SK-N-SH treated with all-trans-retinoic acid at 6 μM for 48 hours (cell line): ENCODE results near the gene TGFBR3.

Source experiments
- ATAC-seq: fragments of 200-7000 bp; cut with Tn5 transposase; 3 replicates; pipeline ENCODE4 v1.9.1; 2020; ENCODE audit warnings: mild to moderate bottlenecking, moderate library complexity
- ARNTL ChIP-seq: fragments of 450-650 bp; formaldehyde crosslinking; IDR thresholded peaks from 2 replicates; pipeline ENCODE4 v1.5.0; 2020; ENCODE audit warnings: low read depth, mild to moderate bottlenecking, moderate library complexity, borderline replicate concordance
- BACH2 ChIP-seq: fragments of 250-450 bp; sonication (Bioruptor Pico); IDR thresholded peaks from 2 replicates; pipeline ENCODE4 v1.9.0; 2021; ENCODE audit warnings: mild to moderate bottlenecking, borderline replicate concordance
- CSDC2 ChIP-seq: fragments of 250-450 bp; sonication (Bioruptor Pico); IDR thresholded peaks from 2 replicates; pipeline ENCODE4 v1.5.0; 2020; ENCODE audit warnings: mild to moderate bottlenecking, moderate library complexity
- OSR1 ChIP-seq: fragments of 250-450 bp; sonication (Bioruptor Pico); IDR thresholded peaks from 2 replicates; pipeline ENCODE4 v1.8.0; 2022; ENCODE audit warnings: moderate library complexity, mild to moderate bottlenecking, inconsistent platforms
- POU6F1 ChIP-seq: fragments of 250-450 bp; sonication (Bioruptor Pico); IDR thresholded peaks from 2 replicates; pipeline ENCODE4 v1.8.0; 2021; ENCODE audit warnings: low read depth, mild to moderate bottlenecking, moderate library complexity, borderline replicate concordance
- SNAI2 ChIP-seq: fragments of 250-450 bp; sonication (Bioruptor Pico); IDR thresholded peaks from 2 replicates; pipeline ENCODE4 v1.5.0; 2020; ENCODE audit warnings: mild to moderate bottlenecking, moderate library complexity
- TCF4 ChIP-seq: fragments of 250-450 bp; sonication (Bioruptor Pico); IDR thresholded peaks from 2 replicates; pipeline ENCODE4 v1.8.0; 2021; ENCODE audit warnings: mild to moderate bottlenecking, moderate library complexity, borderline replicate concordance
- TOX ChIP-seq: fragments of 250-450 bp; sonication (Bioruptor Pico); IDR thresholded peaks from 2 replicates; pipeline ENCODE4 v1.8.0; 2021; ENCODE audit warnings: mild to moderate bottlenecking, moderate library complexity, borderline replicate concordance
- ZC3H10 ChIP-seq: fragments of 250-450 bp; sonication (Bioruptor Pico); IDR thresholded peaks from 2 replicates; pipeline ENCODE4 v1.5.1; 2021; ENCODE audit warnings: mild to moderate bottlenecking, moderate library complexity
- ZFP3 ChIP-seq: fragments of 250-450 bp; sonication (Bioruptor Pico); IDR thresholded peaks from 2 replicates; pipeline ENCODE4 v1.5.0; 2020; ENCODE audit warnings: mild to moderate bottlenecking, moderate library complexity
- ZFP30 ChIP-seq: fragments of 450-650 bp; formaldehyde crosslinking; IDR thresholded peaks from 2 replicates; pipeline ENCODE4 v1.5.0; 2022; ENCODE audit warnings: mild to moderate bottlenecking, moderate library complexity
- ZNF565 ChIP-seq: fragments of 450-650 bp; formaldehyde crosslinking; conservative IDR thresholded peaks from 2 replicates; pipeline ENCODE4 v1.5.0; 2020; ENCODE audit warnings: low read depth, mild to moderate bottlenecking, moderate library complexity
- TF ChIP-seq, protein P1 (sequence below): fragments of 250-450 bp; sonication (Bioruptor Pico); IDR thresholded peaks from 2 replicates; pipeline ENCODE4 v1.8.0; 2020; ENCODE audit warnings: mild to moderate bottlenecking, moderate library complexity, borderline replicate concordance
- TF ChIP-seq, protein P2 (sequence below): fragments of 250-450 bp; sonication (Bioruptor Pico); IDR thresholded peaks from 2 replicates; pipeline ENCODE4 v1.5.0; 2020; ENCODE audit warnings: mild to moderate bottlenecking, moderate library complexity

Gene TGFBR3

DNA sequence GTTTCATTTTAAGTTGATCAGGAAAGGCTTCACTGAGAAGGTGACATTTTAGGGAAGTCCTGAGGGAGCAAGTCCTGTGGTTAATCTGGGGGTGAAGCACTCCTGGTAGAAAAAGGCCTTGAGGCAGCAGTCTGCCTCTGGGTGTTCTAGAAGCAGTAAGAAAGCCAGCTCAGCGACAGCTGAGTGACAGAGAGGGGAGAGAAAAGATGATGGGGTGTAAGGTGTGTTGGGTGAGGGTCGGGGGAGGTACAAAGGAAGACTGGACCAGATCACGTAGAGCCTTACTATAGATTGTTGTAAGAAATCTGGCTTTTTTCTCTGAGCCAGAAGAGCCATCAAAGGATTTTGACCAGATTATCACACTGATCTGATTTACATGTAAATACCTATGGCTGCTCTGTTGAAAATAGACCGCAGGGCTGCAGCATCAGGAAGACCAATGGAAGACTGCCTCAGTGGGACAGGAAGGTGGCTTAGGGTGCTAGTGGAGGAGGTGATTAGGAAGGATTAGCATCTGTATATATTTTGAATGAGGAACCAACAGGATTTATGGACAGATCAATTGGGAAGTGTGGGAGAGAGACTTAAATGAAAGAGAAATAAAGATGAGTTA, 254.1 kb downstream of the TGFBR3 start:
- ATAC-seq, result no peak
- TF ChIP-seq, protein P1, sequence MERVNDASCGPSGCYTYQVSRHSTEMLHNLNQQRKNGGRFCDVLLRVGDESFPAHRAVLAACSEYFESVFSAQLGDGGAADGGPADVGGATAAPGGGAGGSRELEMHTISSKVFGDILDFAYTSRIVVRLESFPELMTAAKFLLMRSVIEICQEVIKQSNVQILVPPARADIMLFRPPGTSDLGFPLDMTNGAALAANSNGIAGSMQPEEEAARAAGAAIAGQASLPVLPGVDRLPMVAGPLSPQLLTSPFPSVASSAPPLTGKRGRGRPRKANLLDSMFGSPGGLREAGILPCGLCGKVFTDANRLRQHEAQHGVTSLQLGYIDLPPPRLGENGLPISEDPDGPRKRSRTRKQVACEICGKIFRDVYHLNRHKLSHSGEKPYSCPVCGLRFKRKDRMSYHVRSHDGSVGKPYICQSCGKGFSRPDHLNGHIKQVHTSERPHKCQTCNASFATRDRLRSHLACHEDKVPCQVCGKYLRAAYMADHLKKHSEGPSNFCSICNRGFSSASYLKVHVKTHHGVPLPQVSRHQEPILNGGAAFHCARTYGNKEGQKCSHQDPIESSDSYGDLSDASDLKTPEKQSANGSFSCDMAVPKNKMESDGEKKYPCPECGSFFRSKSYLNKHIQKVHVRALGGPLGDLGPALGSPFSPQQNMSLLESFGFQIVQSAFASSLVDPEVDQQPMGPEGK (CRISPR knock-in tag), result no peak
- TF ChIP-seq OSR1 (CRISPR knock-in tag), result no peak
- TF ChIP-seq, protein P2, sequence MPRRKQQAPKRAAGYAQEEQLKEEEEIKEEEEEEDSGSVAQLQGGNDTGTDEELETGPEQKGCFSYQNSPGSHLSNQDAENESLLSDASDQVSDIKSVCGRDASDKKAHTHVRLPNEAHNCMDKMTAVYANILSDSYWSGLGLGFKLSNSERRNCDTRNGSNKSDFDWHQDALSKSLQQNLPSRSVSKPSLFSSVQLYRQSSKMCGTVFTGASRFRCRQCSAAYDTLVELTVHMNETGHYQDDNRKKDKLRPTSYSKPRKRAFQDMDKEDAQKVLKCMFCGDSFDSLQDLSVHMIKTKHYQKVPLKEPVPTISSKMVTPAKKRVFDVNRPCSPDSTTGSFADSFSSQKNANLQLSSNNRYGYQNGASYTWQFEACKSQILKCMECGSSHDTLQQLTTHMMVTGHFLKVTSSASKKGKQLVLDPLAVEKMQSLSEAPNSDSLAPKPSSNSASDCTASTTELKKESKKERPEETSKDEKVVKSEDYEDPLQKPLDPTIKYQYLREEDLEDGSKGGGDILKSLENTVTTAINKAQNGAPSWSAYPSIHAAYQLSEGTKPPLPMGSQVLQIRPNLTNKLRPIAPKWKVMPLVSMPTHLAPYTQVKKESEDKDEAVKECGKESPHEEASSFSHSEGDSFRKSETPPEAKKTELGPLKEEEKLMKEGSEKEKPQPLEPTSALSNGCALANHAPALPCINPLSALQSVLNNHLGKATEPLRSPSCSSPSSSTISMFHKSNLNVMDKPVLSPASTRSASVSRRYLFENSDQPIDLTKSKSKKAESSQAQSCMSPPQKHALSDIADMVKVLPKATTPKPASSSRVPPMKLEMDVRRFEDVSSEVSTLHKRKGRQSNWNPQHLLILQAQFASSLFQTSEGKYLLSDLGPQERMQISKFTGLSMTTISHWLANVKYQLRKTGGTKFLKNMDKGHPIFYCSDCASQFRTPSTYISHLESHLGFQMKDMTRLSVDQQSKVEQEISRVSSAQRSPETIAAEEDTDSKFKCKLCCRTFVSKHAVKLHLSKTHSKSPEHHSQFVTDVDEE (CRISPR knock-in tag), result no peak
- no peak for TF ChIP-seq ZFP30 (CRISPR knock-in tag)
- no peak for TF ChIP-seq BACH2 (CRISPR knock-in tag)
- no peak for TF ChIP-seq SNAI2
- no peak for TF ChIP-seq ZFP3 (CRISPR knock-in tag)
- TF ChIP-seq CSDC2 (CRISPR knock-in tag), result no peak
- no peak for TF ChIP-seq TOX (CRISPR knock-in tag)
- no peak for TF ChIP-seq ZC3H10 (CRISPR knock-in tag)
- TF ChIP-seq TCF4 (CRISPR knock-in tag), result no peak
- no peak for TF ChIP-seq ZNF565 (CRISPR knock-in tag)
- no peak for TF ChIP-seq ARNTL (CRISPR knock-in tag)
- no peak for TF ChIP-seq POU6F1
- TF ChIP-seq, all 23 proteins: peak for 0

GRCh38 chr1:91630803-91631202, 255.1 kb downstream of the TGFBR3 start:
- TF ChIP-seq SNAI2, result no peak
- no peak for TF ChIP-seq ARNTL (CRISPR knock-in tag)
- no peak for TF ChIP-seq ZNF565 (CRISPR knock-in tag)
- TF ChIP-seq, protein P2 (CRISPR knock-in tag), result no peak
- no peak for ATAC-seq
